GM13976 (cell line): Measurements from ENCODE around the gene CTNNA2.

Experiments
- DNase-seq: peaks from one replicate; pipeline ENCODE4 v3.0.0; 2012; ENCODE audit warnings: low spot score
- CTCF ChIP-seq: IDR thresholded peaks from 2 replicates; pipeline ENCODE4 v1.5.1; 2012; ENCODE audit warnings: borderline replicate concordance, mild to moderate bottlenecking; ENCODE audit not compliant: insufficient read depth; ENCODE audit errors: extremely low read depth, missing control alignments, control extremely low read depth
- in situ Hi-C: fragments of 300-500 bp; cut with MboI; formaldehyde crosslinking; loops from one replicate; pipeline ENCODE4 v1.12.0; 2022; ENCODE audit warnings: low sequenced_read_pairs, mixed read lengths, inconsistent platforms; ENCODE audit not compliant: unreplicated experiment

CTNNA2 gene

GRCh38 chr2:79850912-79851311 is 338.1 kb downstream of the CTNNA2 start:
- no peak for DNase-seq
- no peak for TF ChIP-seq CTCF
- in situ Hi-C loops: no loop called here

GRCh38 chr2:79855264-79856006 is 342.6 kb downstream of the CTNNA2 start:
- in situ Hi-C loops: no loop called here
- no peak for DNase-seq
- TF ChIP-seq CTCF: no peak

- no peak for DNase-seq
- in situ Hi-C loops: no loop called here
- TF ChIP-seq CTCF: no peak
Measured at GRCh38 chr2:79857888-79858287, 345.0 kb downstream of the CTNNA2 start.

GRCh38 chr2:79860228-79861058 is 347.6 kb downstream of the CTNNA2 start:
- in situ Hi-C loops: no loop called here
- no peak for DNase-seq
- TF ChIP-seq CTCF: peak; percentile 3

GRCh38 chr2:79861059-79861374 is 348.2 kb downstream of the CTNNA2 start:
- in situ Hi-C loops: no loop called here
- no peak for DNase-seq

GRCh38 chr2:79862756-79863155 is 349.9 kb downstream of the CTNNA2 start:
- no peak for DNase-seq
- TF ChIP-seq CTCF: no peak
- in situ Hi-C loops: no loop called here

More at GRCh38 chr2:79861059-79861374, 348.2 kb downstream of the CTNNA2 start:
- TF ChIP-seq CTCF: no peak
